Activated T-helper 1 cell treated with anti-CD3 and anti-CD28 coated beads, Interleukin-12 subunit alpha, Interleukin-12 subunit beta, Interleukin-2, Interleukin-4 antibody, amounts not matched to agents 30 ng/mL and 10 ng/mL and 1 ng/mL, durations not matched to agents 14 hours and 24 hours and 36 hours (primary cell): ENCODE measurements around the gene ENAH. TPM values are rescaled to one million over a fixed set of nuclear protein-coding genes. Genes with fewer than 3 reads are reported as not detected.

Source experiments
- DNase-seq: peaks from one replicate; pipeline ENCODE4 v3.0.0; 2021; ENCODE audit warnings: low spot score
- H3K27ac Mint-ChIP-seq: one replicate; pipeline ENCODE4 v1.8.0; 2021; ENCODE audit warnings: mild to moderate bottlenecking, mixed read lengths
- H3K27me3 Mint-ChIP-seq: one replicate; pipeline ENCODE4 v1.8.0; 2022; ENCODE audit warnings: mild to moderate bottlenecking, moderate library complexity, mixed read lengths; ENCODE audit not compliant: insufficient read depth
- H3K36me3 Mint-ChIP-seq: one replicate; pipeline ENCODE4 v1.8.0; 2021; ENCODE audit warnings: low read depth, mixed read lengths
- H3K4me1 Mint-ChIP-seq: one replicate; pipeline ENCODE4 v1.8.0; 2021; ENCODE audit warnings: low read depth, mixed read lengths
- H3K4me3 Mint-ChIP-seq: one replicate; pipeline ENCODE4 v1.8.0; 2021; ENCODE audit warnings: mild to moderate bottlenecking, moderate library complexity, mixed read lengths
- H3K9me3 Mint-ChIP-seq: one replicate; pipeline ENCODE4 v1.8.0; 2021; ENCODE audit warnings: mixed read lengths
- intact Hi-C: fragments of 100-400 bp; cut with micrococcal nuclease; formaldehyde crosslinking; loops from one replicate; pipeline ENCODE4 v1.15.1; 2024
- total RNA-seq: library from RNA; stranded (reverse); gene quantifications from 2 replicates; pipeline ENCODE4 v1.2.3, GENCODE V29; 2022

Gene ENAH
- total RNA-seq, 1 donor from 2014 or later = 0.23 TPM

GRCh38 chr1:225460021-225460736 lies 192.7 kb downstream of the ENAH start:
- Mint-ChIP-seq H3K36me3 (peaks cover 3% of the 10 kb centered on the region), H3K9me3 (no peaks in the 10 kb centered on the region), H3K27ac (peak overlapping the region; percentile 73), H3K27me3 (no peaks in the 10 kb centered on the region), H3K4me1 (peaks cover 52% of the 10 kb centered on the region), H3K4me3 (peak overlapping the region; percentile 1)
- DNase-seq = no peak
- intact Hi-C loops = loop anchor here (10.0 kb wide), 1 partner anchor 965 kb away; no protein-coding TSS in a partner anchor

GRCh38 chr1:225458222-225458631 lies 194.7 kb downstream of the ENAH start:
- Mint-ChIP-seq H3K4me1 (peaks cover 62% of the 10 kb centered on the region), H3K27ac (no peak overlapping the region), H3K9me3 (no peaks in the 10 kb centered on the region), H3K4me3 (no peak overlapping the region), H3K36me3 (peaks cover 6% of the 10 kb centered on the region), H3K27me3 (no peaks in the 10 kb centered on the region)
- no peak for DNase-seq
- intact Hi-C loops = no loop called here

GRCh38 chr1:225454733-225455132 lies 198.2 kb downstream of the ENAH start:
- DNase-seq = peak; percentile 48
- H3K4me1 Mint-ChIP-seq = peaks cover 53% of the 10 kb centered on the region
- H3K27me3 Mint-ChIP-seq = no peaks in the 10 kb centered on the region
- H3K4me3 Mint-ChIP-seq = peak overlapping the region; percentile 61
- H3K27ac Mint-ChIP-seq = peak overlapping the region; percentile 83
- intact Hi-C loops = loop anchor here (1.0 kb wide), 3 partner anchors 10 to 26 kb away; partner anchors contain the start of gene LBR
- peaks cover 6% of the 10 kb centered on the region for H3K36me3 Mint-ChIP-seq
- no peaks in the 10 kb centered on the region for H3K9me3 Mint-ChIP-seq

GRCh38 chr1:225453797-225454648 lies 198.9 kb downstream of the ENAH start:
- DNase-seq = no peak
- peaks cover 6% of the 10 kb centered on the region for H3K36me3 Mint-ChIP-seq
- H3K9me3 Mint-ChIP-seq = no peaks in the 10 kb centered on the region
- peak overlapping the region; percentile 61 for H3K4me3 Mint-ChIP-seq
- H3K27ac Mint-ChIP-seq = peak overlapping the region; percentile 83
- H3K4me1 Mint-ChIP-seq = peaks cover 52% of the 10 kb centered on the region
- H3K27me3 Mint-ChIP-seq = no peaks in the 10 kb centered on the region
- intact Hi-C loops = loop anchor here (1.0 kb wide), 3 partner anchors 10 to 26 kb away; partner anchors contain the start of gene LBR

- Mint-ChIP-seq H3K4me3 (no peak overlapping the region), H3K9me3 (no peaks in the 10 kb centered on the region), H3K27ac (no peak overlapping the region), H3K36me3 (peaks cover 5% of the 10 kb centered on the region), H3K4me1 (peaks cover 42% of the 10 kb centered on the region), H3K27me3 (no peaks in the 10 kb centered on the region)
- intact Hi-C loops = no loop called here
- DNase-seq = no peak
Observed at GRCh38 chr1:225451840-225452515, 200.9 kb downstream of the ENAH start.

- Mint-ChIP-seq H3K36me3 (peaks cover 3% of the 10 kb centered on the region), H3K4me1 (peaks cover 43% of the 10 kb centered on the region), H3K27me3 (no peaks in the 10 kb centered on the region), H3K4me3 (no peak overlapping the region), H3K27ac (no peak overlapping the region), H3K9me3 (no peaks in the 10 kb centered on the region)
- no peak for DNase-seq
- intact Hi-C loops = no loop called here
Observed at GRCh38 chr1:225451340-225451739, 201.6 kb downstream of the ENAH start.

- Mint-ChIP-seq H3K36me3 (peaks cover 3% of the 10 kb centered on the region), H3K9me3 (no peaks in the 10 kb centered on the region), H3K27ac (peak overlapping the region; percentile 70), H3K27me3 (no peaks in the 10 kb centered on the region), H3K4me1 (peaks cover 50% of the 10 kb centered on the region), H3K4me3 (no peak overlapping the region)
- intact Hi-C loops = no loop called here
- no peak for DNase-seq
Observed at GRCh38 chr1:225450491-225451191, 202.3 kb downstream of the ENAH start.

- Mint-ChIP-seq H3K9me3 (no peaks in the 10 kb centered on the region), H3K27ac (no peak overlapping the region), H3K27me3 (peaks cover 2% of the 10 kb centered on the region), H3K4me1 (peaks cover 54% of the 10 kb centered on the region), H3K4me3 (no peak overlapping the region), H3K36me3 (peaks cover under 1% of the 10 kb centered on the region)
- intact Hi-C loops = no loop called here
- no peak for DNase-seq
Observed at GRCh38 chr1:225449774-225450173, 203.1 kb downstream of the ENAH start.

GRCh38 chr1:225449261-225449660 lies 203.7 kb downstream of the ENAH start:
- Mint-ChIP-seq H3K27me3 (peaks cover 2% of the 10 kb centered on the region), H3K4me1 (peaks cover 54% of the 10 kb centered on the region), H3K36me3 (no peaks in the 10 kb centered on the region), H3K4me3 (no peak overlapping the region), H3K9me3 (no peaks in the 10 kb centered on the region), H3K27ac (no peak overlapping the region)
- DNase-seq = no peak
- intact Hi-C loops = no loop called here

GRCh38 chr1:225448146-225448805 lies 204.6 kb downstream of the ENAH start:
- no peak overlapping the region for H3K4me3 Mint-ChIP-seq
- H3K9me3 Mint-ChIP-seq = no peaks in the 10 kb centered on the region
- no peak for DNase-seq
- intact Hi-C loops = no loop called here
- H3K27me3 Mint-ChIP-seq = peaks cover 2% of the 10 kb centered on the region
- no peaks in the 10 kb centered on the region for H3K36me3 Mint-ChIP-seq
- peaks cover 51% of the 10 kb centered on the region for H3K4me1 Mint-ChIP-seq
- peak overlapping the region; percentile 21 for H3K27ac Mint-ChIP-seq

GRCh38 chr1:225447650-225448089 lies 205.3 kb downstream of the ENAH start:
- no peak overlapping the region for H3K4me3 Mint-ChIP-seq
- H3K4me1 Mint-ChIP-seq = peaks cover 54% of the 10 kb centered on the region
- DNase-seq = no peak

More at GRCh38 chr1:225447650-225448089, 205.3 kb downstream of the ENAH start:
- intact Hi-C loops = no loop called here
- no peaks in the 10 kb centered on the region for H3K9me3 Mint-ChIP-seq
- peak overlapping the region; percentile 21 for H3K27ac Mint-ChIP-seq
- H3K36me3 Mint-ChIP-seq = no peaks in the 10 kb centered on the region
- H3K27me3 Mint-ChIP-seq = peaks cover 2% of the 10 kb centered on the region
